ENCODE data around the gene RIPPLY2.
A peak's percentile ranks its signal among the peaks of the same experiment; 100 is the strongest.
"Not testable (repeated sequence)": the region's sequence is repeated elsewhere in the genome, so short reads cannot be mapped to it uniquely, and the experiment has no call there.

RIPPLY2 gene

DNA sequence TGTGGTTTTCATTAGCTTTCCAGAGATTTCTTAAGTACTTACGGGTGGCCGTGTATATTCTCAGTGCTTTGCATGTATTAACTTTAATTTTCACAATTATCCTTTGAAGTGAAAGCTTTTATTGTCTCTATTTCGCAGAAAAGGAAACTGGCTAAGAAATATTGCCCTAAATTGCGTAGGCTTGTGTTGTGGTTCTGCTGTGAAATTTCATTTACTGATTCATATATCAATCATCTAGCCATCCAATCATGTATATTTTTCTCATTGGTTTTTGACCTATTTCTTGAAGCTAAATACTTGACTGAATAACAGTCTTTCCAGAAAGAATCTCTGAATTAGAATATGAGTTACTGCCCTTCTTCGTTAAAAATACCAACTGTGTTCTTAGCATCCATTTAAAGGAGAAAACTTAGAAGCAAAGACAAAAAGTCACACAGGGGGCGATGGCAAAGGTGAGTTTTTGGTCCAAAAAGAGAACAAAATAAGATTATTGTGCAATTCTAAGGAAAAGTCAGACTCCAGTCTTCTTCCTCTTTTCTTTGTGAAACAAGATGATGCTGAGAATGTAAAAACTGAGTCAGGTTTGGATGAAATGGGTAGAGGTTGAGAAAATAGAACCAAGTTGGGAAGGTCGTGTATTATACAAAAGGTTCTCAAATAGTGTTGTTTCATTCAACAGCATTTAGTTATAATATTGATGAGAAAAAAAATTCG, 7.8 kb downstream of the RIPPLY2 start:
- no peak for DNase-seq

DNA sequence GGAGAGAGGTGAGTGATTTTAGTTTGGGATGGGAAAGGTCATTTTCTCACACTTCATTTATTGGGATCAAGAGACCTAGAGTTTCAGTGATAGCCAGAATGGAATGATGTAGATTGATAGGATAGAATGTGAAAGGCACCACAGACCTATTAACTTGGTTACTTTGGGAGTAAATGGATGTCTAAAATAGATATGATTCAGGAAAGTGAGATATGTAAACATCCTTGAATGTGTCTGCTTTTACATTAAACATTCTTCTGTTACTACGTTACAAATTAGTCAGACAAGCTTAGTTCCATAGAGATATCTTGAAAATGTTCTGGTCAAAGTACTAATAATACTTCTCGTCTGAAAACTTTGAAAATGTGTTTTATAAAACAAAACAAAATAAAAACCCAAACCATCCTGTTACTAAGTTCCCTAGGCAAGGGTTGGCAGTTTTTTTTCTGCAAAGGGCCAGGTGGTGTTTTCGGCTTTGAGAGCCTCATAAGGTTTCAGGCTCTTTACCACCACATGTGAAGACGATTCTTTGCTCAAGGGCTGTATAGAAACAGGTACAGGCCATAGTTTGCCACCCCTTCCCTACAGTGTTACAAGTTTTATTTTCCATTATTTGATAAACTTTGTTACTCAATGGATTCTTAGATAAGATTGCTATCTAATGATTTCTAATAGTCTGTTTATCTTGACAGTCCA, 9.8 kb downstream of the RIPPLY2 start:
- no peak for DNase-seq

DNA sequence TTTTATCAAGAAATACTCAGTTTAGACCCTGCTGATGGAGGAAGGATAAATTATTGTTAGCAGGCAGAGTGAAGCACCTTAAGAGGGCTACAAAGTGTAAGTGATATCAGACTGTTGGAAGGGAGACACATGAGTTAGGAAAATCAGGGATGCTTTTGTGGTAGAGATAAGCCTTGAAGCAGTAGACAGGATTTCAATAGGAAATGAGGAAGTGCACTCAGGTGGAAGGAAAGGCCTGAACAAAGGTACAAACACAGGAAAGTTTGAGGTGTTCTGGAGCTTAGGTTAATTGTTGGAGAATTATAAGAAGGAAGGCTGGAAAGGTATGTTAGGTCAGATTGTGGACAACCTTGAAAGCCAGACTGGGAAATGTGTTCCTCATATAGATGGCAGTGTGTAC, 13.9 kb downstream of the RIPPLY2 start:
- DNase-seq = no peak

DNA sequence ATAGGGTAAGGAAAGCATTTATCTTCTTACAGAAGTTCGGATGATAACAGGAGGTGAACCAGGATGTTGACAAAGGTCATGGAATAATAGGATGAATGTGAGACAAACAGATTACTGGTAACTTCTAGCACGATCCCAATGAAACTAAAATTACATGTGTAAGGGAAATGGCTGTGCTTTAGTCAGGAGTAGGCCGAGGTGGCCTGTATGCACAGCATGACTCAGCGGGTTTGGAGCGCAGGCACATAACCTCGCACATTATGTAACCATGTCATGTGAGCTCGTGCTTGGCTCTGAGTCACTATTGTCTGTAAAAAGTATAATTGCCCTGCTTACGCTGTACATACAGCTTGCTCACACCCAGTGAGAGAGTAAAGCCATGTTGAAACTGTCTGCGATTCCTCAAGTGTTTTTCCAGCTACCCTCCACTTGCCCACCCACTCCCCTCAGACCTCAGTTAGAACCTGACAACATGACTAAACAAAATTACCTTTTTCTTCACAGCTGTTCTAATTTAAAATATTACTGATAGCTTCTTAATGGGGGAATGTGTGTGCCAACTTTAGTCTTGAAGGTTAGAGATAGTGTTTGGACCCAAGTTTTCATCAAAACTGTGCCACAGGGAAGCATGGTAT, 14.5 kb downstream of the RIPPLY2 start:
- DNase-seq = peak; percentile 54

- DNase-seq = no peak
Measured at GRCh38 chr6:83868639-83869038, 15.5 kb downstream of the RIPPLY2 start.

DNA sequence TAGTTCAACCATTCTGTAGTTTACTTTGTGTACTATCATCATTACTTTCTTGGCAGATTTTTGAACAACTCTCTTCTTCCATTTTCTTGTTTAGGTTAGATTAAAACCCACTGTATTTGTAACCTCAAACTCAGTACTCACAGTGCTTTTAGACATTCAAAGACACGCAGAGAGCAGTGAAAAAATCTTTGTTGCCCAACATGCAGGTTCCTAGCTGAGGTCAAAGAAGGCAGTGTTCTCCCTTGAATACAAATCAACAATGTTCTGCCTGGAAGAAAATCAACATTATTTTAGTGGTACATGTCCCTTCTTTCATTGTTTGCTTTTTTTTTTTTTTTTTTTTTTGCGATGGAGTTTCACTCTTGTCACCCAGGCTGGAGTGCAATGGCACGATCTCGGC, 17.5 kb downstream of the RIPPLY2 start:
- no peak for DNase-seq

GRCh38 chr6:83872386-83873118, 19.4 kb downstream of the RIPPLY2 start:
- no peak for DNase-seq

- DNase-seq = no peak
Measured at GRCh38 chr6:83873869-83874268, 20.7 kb downstream of the RIPPLY2 start.

DNA sequence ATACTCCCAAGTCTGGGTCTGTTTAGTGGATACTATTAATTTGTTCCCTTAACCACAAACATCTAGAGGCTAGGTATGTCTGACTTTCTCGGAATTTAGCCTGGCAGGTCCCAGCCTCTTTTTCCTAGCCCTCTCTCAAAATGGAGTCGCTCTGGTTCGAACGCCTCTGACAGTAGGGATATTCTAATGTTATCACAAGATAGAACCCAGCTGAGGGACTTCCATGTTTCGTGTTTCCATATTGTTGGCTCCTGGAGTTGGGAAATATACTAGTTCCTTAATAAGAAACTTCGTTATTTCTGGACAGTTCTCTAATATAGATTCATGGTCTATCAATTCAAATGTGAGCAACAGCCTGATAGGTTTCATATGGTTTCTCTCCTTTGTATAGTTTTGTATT, 22.7 kb downstream of the RIPPLY2 start:
- no peak for DNase-seq

- no peak for DNase-seq
Measured at GRCh38 chr6:83878902-83879644, 25.9 kb downstream of the RIPPLY2 start.

DNA sequence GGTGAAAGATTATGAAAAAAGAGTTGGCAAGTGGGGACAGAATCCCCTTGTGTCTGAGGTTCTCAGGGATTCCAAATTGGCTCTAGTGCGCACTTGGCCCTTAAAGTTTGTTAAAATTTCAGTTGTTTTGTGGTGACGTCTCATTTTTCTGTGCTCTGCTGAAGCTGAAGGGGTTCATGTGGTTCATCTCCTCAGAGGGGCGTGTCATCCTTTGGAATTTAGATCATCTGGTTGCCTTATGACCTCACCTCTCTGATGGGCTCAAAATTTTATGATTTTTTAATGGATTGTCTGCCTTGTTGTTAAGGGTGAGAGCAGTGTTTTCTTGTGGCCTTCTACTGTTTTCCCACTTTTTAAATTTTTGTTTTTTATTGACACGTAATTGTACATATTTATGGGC, 26.6 kb downstream of the RIPPLY2 start:
- DNase-seq = no peak

GRCh38 chr6:83883240-83883639, 30.1 kb downstream of the RIPPLY2 start:
- no peak for DNase-seq

- DNase-seq = peak; percentile 81
Measured at GRCh38 chr6:83884523-83884922, 31.4 kb downstream of the RIPPLY2 start.

GRCh38 chr6:83885984-83886383, 32.8 kb downstream of the RIPPLY2 start:
- DNase-seq = no peak

DNA sequence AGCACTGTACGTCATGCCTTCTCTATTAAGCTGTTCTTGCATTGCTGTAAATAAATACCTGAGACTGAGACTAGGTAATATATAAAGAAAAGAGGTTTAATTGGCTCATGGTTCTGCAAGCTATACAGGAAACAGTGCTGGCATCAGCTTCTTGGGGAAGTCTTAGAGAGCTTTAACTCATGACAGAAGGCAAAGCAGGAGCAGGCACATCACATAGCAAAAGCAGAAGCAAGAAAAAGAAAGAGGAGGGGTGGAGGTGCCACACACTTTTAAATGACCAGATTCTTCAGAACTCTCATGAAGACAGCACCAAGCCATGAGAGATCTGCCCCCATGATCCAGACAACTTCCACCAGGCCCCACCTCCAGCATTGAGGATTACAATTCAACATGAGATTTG, 36.5 kb downstream of the RIPPLY2 start:
- no peak for DNase-seq

- no peak for DNase-seq
Measured at GRCh38 chr6:83890520-83890919, 37.4 kb downstream of the RIPPLY2 start.

GRCh38 chr6:83891586-83891985, 38.4 kb downstream of the RIPPLY2 start:
- DNase-seq = no peak

GRCh38 chr6:83893024-83893423, 39.9 kb downstream of the RIPPLY2 start:
- DNase-seq = peak; percentile 27

GRCh38 chr6:83897094-83897493, 43.9 kb downstream of the RIPPLY2 start:
- DNase-seq = not testable (repeated sequence)

- no peak for DNase-seq
Measured at GRCh38 chr6:83901624-83902023, 48.5 kb downstream of the RIPPLY2 start.

DNA sequence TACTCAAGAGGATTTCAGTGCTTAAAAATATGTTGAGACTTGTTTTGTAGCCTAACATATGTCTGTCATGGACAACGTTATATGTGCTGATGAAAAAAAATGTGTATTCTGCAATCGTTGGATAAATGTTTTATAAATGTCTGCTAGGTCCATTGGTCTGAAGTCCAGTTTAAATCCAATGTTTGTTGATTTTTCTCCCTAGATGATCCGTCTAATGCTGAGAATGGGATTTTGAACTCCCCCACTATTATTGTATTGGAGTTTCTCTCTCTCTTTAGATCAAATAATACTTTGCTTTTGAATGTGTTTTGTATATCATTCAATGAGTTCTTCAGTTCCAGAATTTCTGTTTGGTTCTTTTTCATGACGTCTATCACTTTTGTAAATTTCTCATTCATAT, 51.2 kb downstream of the RIPPLY2 start:
- no peak for DNase-seq

DNA sequence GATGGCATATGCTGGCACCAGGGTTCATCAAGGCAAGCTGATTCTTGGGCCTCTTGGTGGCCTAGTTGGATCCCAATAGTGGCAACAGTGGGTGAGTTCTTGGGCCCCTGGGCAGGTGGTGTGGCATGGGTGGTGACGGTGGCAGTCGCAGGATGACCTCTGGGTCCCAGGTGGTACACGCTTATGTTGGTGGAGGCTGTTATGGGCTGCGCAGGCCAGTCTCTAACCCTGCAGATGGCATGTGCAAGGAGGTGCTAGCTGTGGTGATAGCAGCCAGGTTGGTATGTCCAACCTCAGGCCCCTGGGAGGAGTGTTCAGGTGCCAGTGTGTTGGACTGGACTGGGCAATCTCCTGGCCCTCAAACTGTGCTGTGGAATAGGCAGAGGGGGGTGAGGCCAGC, 52.5 kb downstream of the RIPPLY2 start:
- DNase-seq = no peak
